ENCODE measurements around the gene PKIG. TPM values are rescaled to one million over a fixed set of nuclear protein-coding genes. Genes with fewer than 3 reads are reported as not detected.
A peak's percentile ranks its signal among the peaks of the same experiment; 100 is the strongest.

Gene PKIG
- polyA plus RNA-seq, 4 donors, result 57.3 to 70.8 (median 63.0) TPM

DNA sequence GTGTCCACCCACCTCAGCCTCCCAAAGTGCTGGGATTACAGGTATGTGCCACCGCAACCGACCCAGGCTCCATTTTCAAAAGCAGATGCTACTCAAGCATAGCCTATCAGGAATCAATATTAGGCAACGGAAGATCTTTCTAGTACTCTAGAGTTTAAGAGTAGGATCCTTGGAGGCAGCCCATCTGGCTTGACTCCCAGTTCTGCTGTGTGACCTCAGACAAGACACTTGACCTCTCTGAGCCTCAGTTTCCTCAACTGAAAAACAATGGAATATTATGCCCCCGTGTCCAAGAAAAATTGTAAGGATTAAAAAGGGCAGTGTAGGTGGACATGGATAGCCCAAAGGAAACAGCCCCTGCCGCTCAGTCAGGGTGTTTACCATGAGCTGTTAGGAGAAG, 54.7 kb downstream of the PKIG start:
- no peak for DNase-seq (ENCODE audit: low read depth in 4 of 4, low spot score in 2 of 4)

- no peak for DNase-seq (ENCODE audit: low read depth in 4 of 4, low spot score in 2 of 4)
Measured at GRCh38 chr20:44637522-44638372, 55.4 kb downstream of the PKIG start.

DNA sequence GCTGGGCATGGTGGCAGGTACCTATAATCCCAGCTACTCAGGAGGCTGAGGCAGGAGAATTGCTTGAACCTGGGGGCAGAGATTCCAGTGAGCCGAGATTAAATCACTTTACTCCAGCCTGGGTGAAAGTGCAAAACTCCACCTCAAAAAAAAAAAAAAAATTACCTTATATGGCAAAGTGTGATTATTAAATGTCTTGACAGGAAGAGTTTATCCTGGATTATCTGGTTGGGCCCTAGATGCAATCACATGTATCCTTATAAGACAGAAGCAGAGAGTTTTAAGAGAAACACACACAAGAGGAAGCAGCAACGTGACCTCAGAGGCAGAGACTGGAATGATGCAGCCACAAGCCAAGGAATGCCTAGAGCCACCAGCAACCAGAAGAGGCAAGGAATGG, 58.1 kb downstream of the PKIG start:
- DNase-seq (ENCODE audit: low read depth in 4 of 4, low spot score in 2 of 4), result no peak

GRCh38 chr20:44641325-44641724, 58.9 kb downstream of the PKIG start:
- DNase-seq (ENCODE audit: low read depth in 4 of 4, low spot score in 2 of 4), result no peak

DNA sequence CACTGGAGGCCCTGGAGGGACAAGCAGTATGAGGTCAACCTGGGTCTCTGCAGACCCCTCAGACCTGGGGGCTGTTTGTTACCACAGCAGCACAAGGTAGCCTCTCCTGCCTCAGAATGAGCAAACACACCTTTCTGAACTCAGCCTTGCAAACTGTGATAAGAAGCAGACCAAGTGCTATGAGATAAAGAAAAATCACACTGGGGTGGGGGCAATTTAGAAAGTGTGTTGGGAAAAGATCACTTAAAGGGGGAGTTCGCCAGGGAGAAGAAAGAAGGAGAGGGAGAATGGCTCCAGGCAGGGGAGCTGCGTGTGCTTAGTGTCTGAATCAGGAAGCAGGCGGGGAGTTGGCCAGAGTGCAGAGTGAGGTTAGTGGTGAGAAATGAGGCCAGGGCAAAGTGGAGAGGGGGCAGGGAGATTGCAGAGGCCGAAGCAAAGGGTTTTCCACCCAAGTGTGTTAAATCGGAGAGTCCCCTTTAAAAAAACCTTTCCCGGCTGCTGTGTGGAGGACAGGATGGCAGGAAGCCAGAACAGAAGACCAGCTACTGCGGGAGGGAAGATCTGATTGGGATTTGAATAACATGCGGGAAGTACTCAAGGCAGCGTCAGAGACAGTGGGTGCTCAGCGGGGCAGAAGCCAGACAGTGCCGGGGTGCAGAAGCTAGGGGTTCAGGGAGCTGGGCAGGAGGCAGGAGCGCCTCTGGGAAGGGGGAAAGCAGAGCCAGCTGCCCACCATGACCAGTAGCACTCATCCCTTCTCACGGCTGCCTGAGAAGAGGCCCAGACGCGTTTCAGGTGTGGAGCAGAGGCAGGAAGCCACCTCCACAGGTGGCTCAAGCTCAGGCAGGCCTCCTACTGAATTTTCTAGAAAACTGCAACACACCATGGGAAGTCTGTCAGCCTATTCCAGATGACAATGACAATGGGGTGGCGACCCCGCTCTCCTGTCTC, 60.1 kb downstream of the PKIG start:
- DNase-seq (ENCODE audit: low read depth in 4 of 4, low spot score in 2 of 4), result peak in 2 of 4 donors; percentile 53 to 63

- no peak for DNase-seq (ENCODE audit: low read depth in 4 of 4, low spot score in 2 of 4)
Measured at GRCh38 chr20:44643154-44643519, 60.8 kb downstream of the PKIG start.

DNA sequence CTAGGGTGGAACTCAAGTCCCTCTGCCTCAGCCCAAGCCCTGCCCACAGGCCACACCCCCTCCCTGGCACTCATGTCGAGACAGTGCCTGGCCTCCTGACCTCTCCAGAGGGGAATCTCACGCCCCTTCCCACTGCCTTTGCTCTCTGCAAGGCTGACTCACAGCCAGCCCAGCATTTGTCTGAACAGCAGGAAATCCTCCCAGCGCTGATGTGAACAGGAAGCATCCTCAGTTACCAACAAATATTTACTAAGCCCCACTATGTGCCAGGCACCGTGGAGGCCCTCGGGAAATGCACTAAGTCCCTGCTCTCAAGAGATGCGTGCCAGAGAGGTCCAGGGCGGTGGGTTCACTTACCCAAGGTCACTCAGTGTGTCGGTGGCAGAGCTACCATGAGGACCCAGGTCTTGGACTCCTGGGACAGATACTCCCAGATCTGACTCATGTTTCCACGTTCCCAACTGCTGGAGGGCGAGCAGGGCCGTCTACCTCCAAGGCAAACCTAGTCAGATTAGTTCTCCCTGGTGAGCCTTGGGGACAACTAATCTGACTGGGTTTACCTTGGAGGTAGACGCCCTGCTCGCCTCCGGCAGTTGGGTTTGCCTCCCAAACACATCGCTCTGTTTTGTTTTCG, 61.3 kb downstream of the PKIG start:
- DNase-seq (ENCODE audit: low read depth in 4 of 4, low spot score in 2 of 4), result no peak

DNA sequence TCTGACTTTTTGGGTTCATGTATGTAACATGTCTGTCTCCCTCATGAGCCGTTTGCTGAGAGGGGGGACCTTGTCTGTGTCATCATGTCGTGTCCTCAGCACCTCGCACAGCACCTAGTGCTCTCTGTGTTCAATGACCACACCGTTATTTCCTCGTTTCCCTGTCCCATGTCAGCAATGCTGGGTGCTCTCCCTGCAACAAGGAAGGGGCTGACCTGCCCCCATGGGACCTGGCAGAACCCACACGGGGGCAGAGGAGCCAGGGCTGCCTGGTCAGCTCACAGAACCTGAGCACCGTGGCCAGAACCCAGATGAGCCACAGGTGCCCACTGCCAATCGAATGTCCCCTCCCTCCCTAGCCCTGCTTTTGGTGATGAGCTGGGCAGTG, 61.8 kb downstream of the PKIG start:
- no peak for DNase-seq (ENCODE audit: low read depth in 4 of 4, low spot score in 2 of 4)

DNA sequence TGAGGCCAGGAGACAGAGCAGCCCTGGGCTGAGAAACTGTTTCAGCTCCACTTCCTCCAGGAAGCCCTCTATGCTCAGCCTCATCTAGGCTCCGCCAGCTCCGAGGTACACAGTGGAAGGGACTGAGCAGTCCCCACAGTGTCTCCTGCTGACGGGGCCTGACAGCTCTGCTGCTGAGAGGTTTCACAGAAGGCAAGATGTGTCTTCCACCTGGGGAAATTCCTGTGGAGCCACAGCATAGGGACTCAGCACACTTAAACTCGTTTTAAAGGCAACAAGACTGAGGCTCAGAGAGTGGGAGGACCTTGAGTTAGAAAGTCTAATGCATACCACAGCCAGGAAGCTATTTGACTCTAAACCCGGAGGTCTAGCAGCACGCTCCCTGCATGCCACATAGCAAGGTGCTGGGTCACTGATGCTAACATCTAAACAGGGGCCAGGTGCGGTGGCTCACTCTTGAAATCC, 62.3 kb downstream of the PKIG start:
- DNase-seq (ENCODE audit: low read depth in 4 of 4, low spot score in 2 of 4), result no peak

DNA sequence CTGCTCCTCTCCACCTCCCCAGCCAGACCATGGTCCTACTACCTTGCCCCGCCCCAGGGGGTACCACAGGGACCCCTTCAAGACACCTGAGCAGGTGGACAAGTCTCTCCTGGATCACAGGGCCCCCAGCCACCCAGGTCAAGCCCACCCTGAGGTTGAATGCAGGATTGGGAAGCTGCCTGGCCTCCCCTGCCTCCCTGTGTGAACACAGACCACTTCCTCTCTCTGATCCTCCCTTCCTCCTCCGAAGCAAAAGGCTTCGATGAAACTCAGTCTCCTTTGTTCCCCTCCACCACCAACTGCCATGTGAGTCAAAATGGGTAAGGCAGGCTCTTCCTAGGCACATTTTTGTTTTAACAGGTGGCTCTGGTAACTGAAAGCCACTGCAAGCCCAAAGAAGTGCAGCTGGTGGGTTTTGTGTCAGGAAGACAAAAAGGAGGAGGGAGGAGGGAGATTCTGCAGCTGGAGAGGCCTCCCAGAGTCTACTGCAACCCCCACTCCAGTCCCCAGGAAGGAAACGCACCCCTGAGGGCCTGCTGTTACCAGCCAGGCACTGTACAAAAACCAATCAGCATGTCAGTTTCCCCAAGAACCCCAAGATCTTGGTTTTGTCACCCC, 63.8 kb downstream of the PKIG start:
- no peak for DNase-seq (ENCODE audit: low read depth in 4 of 4, low spot score in 2 of 4)

DNA sequence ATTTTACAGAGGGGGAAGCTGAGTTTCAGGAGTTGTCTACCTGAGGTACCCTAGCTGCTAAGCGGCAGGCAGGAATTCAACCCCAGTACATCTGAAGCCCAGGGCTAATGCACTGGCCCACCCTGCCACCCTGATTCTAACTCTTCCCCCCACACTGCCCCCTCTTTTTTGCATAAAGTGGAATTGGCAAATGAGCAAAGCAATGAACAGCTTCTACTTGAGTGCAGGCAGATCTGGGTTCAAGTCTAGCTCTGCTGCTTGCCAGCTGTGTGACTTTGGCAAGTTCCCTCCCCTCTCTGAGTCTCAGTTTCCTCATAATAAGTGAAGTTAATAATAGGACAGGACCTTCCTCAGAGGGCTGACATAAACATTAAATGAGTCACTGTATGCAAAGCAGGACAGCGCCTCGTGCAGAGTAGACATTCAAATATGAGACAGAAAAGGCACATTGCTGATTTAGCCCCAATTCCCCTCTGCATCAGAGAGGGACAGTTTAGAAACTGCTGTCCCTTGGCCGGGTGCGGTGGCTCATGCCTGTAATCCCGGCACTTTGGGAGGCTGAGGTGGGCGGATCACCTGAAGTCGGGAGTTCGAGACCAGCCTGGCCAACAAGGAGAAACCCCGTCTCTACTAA, 64.4 kb downstream of the PKIG start:
- DNase-seq (ENCODE audit: low read depth in 4 of 4, low spot score in 2 of 4), result no peak

DNA sequence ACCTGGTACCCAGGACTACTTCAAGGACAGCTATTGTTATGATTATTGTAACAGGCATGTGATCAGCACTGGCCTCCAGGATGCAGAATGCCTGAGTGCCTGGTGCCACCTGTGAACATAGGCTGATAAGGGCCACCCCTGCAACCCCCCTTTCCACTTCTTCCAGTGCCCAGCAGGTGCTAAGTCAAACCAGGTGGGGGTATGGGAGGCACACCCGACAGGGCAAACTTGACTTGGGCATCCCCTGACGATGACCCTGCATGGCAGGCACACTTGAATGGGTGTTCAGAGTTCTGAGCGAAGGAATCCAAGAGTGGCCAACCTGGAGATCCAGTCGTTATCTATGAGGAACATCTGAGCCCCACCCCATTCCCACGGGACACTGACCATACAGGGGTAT, 65.7 kb downstream of the PKIG start:
- DNase-seq (ENCODE audit: low read depth in 4 of 4, low spot score in 2 of 4), result no peak

DNA sequence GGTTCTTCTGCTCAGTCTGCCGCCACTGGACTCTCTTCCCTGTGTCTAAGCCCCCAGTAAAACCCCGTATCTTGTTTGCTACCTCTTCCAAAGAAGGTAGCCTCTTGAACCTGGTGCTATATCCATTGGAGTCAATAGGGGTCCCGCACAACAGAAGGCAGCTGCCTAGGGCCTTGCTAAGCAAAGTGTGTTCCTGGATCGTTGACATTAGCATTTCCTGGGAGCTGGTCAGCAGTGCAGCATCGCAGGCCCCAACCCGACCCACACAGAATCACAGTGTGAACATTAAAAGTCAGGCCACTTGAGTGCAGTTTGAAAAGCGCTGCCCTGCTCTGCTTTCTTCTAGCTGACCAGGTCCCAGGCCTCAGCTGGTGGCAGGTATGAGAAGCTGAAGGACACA, 66.2 kb downstream of the PKIG start:
- no peak for DNase-seq (ENCODE audit: low read depth in 4 of 4, low spot score in 2 of 4)

GRCh38 chr20:44649126-44649525, 66.7 kb downstream of the PKIG start:
- DNase-seq (ENCODE audit: low read depth in 4 of 4, low spot score in 2 of 4), result no peak

- no peak for DNase-seq (ENCODE audit: low read depth in 4 of 4, low spot score in 2 of 4)
Measured at GRCh38 chr20:44649976-44650375, 67.6 kb downstream of the PKIG start.

GRCh38 chr20:44650771-44651433, 68.5 kb downstream of the PKIG start:
- DNase-seq (ENCODE audit: low read depth in 4 of 4, low spot score in 2 of 4), result no peak

DNA sequence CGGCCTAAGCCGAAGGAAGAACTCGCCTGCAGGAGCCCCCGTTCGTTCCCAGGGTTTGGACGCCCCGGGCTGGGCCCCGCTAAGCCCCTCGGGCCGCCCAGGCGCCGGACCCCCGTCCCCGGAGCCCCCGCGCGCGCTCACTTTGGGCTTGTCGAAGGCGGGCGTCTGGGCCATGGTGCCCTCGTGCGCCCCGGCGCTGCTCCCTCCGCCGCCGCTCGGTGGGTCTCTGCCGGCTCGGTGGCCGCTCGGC, 69.0 kb downstream of the PKIG start:
- no peak for DNase-seq (ENCODE audit: low read depth in 4 of 4, low spot score in 2 of 4)

- DNase-seq (ENCODE audit: low read depth in 4 of 4, low spot score in 2 of 4), result peak in 1 of 4 donors; percentile 57
Measured at GRCh38 chr20:44651684-44652423, 69.5 kb downstream of the PKIG start, which contains the start of gene ADA. Gene ADA, minus strand, starts transcription at chr20:44651699. Its CDS starts 92 bp downstream, at chr20:44651607.

- DNase-seq (ENCODE audit: low read depth in 4 of 4, low spot score in 2 of 4), result no peak
Measured at GRCh38 chr20:44653546-44653945, 71.2 kb downstream of the PKIG start.

Data from left renal cortex interstitium (tissue), 4 donors.